IMR-90 (cell line): Measurements from ENCODE around the gene CYP20A1. TPM values are rescaled to one million over a fixed set of nuclear protein-coding genes. Genes with fewer than 3 reads are reported as not detected.

Source experiments
- ATAC-seq: fragments of 200-7000 bp; cut with Tn5 transposase; 2 replicates; pipeline ENCODE4 v1.9.1; 2020; ENCODE audit warnings: low read depth, mild to moderate bottlenecking, moderate library complexity
- BruUV-seq: library from RNA; stranded (reverse); fragments of 400-500 nt; replicated peaks from 2 replicates; lab custom pipeline; 2021; lab: Mats Ljungman, UMichigan
- CTCF ChIA-PET: fragments of 300-600 bp; formaldehyde crosslinking; extraction: SDS; loops from one replicate; lab custom pipeline; 2021; ENCODE audit warnings: antibody characterized with exemption; lab: Yijun Ruan, JAX
- POLR2A ChIA-PET: fragments of 300-600 bp; sonication (Branson Sonifier 250); formaldehyde crosslinking; loops from one replicate; lab custom pipeline; 2022; ENCODE audit warnings: antibody characterized with exemption; ENCODE audit not compliant: unreplicated experiment; lab: Charles Lee
- DNase-seq: peaks from one replicate; pipeline ENCODE4 v3.0.0; 2013
- H2AFZ ChIP-seq: replicated peaks from 2 replicates; pipeline ENCODE3; 2013; ENCODE audit warnings: low read length, mild to moderate bottlenecking; ENCODE audit not compliant: poor library complexity
- H2AK5ac ChIP-seq: 2 replicates; pipeline ENCODE4 v1.6.1; 2013; ENCODE audit warnings: low read depth, low read length, inconsistent platforms
- H2AK9ac ChIP-seq: replicated peaks from 2 replicates; pipeline ENCODE3; 2013; ENCODE audit warnings: mild to moderate bottlenecking, low read depth, low read length, moderate library complexity; ENCODE audit not compliant: poor library complexity
- H2BK120ac ChIP-seq: 2 replicates; pipeline ENCODE4 v1.6.1; 2013; ENCODE audit warnings: low read depth, low read length, inconsistent platforms
- H2BK15ac ChIP-seq: 3 replicates; pipeline ENCODE4 v1.6.1; 2013; ENCODE audit warnings: low read depth, low read length, inconsistent platforms
- H2BK20ac ChIP-seq: 2 replicates; pipeline ENCODE4 v1.6.1; 2013; ENCODE audit warnings: low read depth, mild to moderate bottlenecking, inconsistent platforms, low read length, moderate library complexity
- H2BK5ac ChIP-seq: 2 replicates; pipeline ENCODE4 v1.6.1; 2013; ENCODE audit warnings: mild to moderate bottlenecking, low read depth, low read length, inconsistent platforms; ENCODE audit not compliant: poor library complexity, severe bottlenecking
- H3K14ac ChIP-seq: replicated peaks from 2 replicates; pipeline ENCODE4 v1.6.1; 2013; ENCODE audit warnings: low read depth, low read length, inconsistent platforms
- H3K18ac ChIP-seq: 2 replicates; pipeline ENCODE4 v1.6.1; 2013; ENCODE audit warnings: low read depth, low read length, control low read depth
- H3K23ac ChIP-seq: 2 replicates; pipeline ENCODE4 v1.6.1; 2013; ENCODE audit warnings: low read depth, low read length, inconsistent platforms
- H3K27ac ChIP-seq: 2 replicates; pipeline ENCODE4 v1.5.1; 2013; ENCODE audit warnings: mild to moderate bottlenecking, control low read depth, low read length; ENCODE audit not compliant: insufficient read depth
- H3K27me3 ChIP-seq: 2 replicates; pipeline ENCODE4 v1.6.1; 2013; ENCODE audit warnings: low read length; ENCODE audit not compliant: control insufficient read depth, insufficient read depth
- H3K36me3 ChIP-seq: 2 replicates; pipeline ENCODE4 v1.6.1; 2013; ENCODE audit warnings: low read length, mixed read lengths; ENCODE audit not compliant: control insufficient read depth, insufficient read depth
- H3K4ac ChIP-seq: 2 replicates; pipeline ENCODE4 v1.6.1; 2013; ENCODE audit warnings: low read depth, low read length, inconsistent platforms
- H3K4me1 ChIP-seq: 2 replicates; pipeline ENCODE4 v1.6.1; 2013; ENCODE audit warnings: low read length, mixed read lengths; ENCODE audit not compliant: control insufficient read depth, insufficient read depth
- H3K4me2 ChIP-seq: 2 replicates; pipeline ENCODE4 v1.6.1; 2013; ENCODE audit warnings: low read depth, mild to moderate bottlenecking, control low read depth, low read length, moderate library complexity
- H3K4me3 ChIP-seq: 2 replicates; pipeline ENCODE4 v1.5.1; 2013; ENCODE audit warnings: low read depth, mild to moderate bottlenecking, control low read depth, low read length, moderate library complexity; ENCODE audit not compliant: insufficient read depth
- H3K56ac ChIP-seq: 2 replicates; pipeline ENCODE4 v1.6.1; 2013; ENCODE audit warnings: low read length, inconsistent platforms; ENCODE audit not compliant: insufficient read depth; ENCODE audit errors: extremely low read depth
- H3K79me1 ChIP-seq, 2 experiments: 2 replicates each; pipeline ENCODE4 v1.6.1; 2013; ENCODE audit warnings: low read length in 2 of 2, inconsistent platforms in 1 of 2, low read depth in 1 of 2
- H3K9ac ChIP-seq: 2 replicates; pipeline ENCODE4 v1.6.1; 2013; ENCODE audit warnings: low read depth, low read length, control low read depth
- H3K9me1 ChIP-seq: 2 replicates; pipeline ENCODE4 v1.6.1; 2013; ENCODE audit warnings: low read length, inconsistent platforms; ENCODE audit not compliant: insufficient read depth
- H3K9me3 ChIP-seq: 2 replicates; pipeline ENCODE4 v1.6.1; 2013; ENCODE audit warnings: low read length; ENCODE audit not compliant: control insufficient read depth, insufficient read depth
- H4K20me1 ChIP-seq: 2 replicates; pipeline ENCODE4 v1.6.1; 2013; ENCODE audit warnings: low read length, inconsistent platforms; ENCODE audit not compliant: insufficient read depth
- H4K5ac ChIP-seq: 2 replicates; pipeline ENCODE4 v1.6.1; 2013; ENCODE audit warnings: mild to moderate bottlenecking, low read depth, low read length, control low read depth
- H4K8ac ChIP-seq, 2 experiments: 2 replicates each; pipeline ENCODE4 v1.6.1; 2013; ENCODE audit warnings: low read depth in 2 of 2, low read length in 2 of 2, control low read depth in 1 of 2, inconsistent platforms in 1 of 2
- H4K91ac ChIP-seq: 2 replicates; pipeline ENCODE4 v1.6.1; 2013; ENCODE audit warnings: low read depth, low read length, inconsistent platforms; ENCODE audit not compliant: insufficient read depth
- BHLHE40 ChIP-seq: fragments of 150-350 bp; IDR thresholded peaks from 2 replicates; pipeline ENCODE4 v1.6.1; 2016; ENCODE audit warnings: mild to moderate bottlenecking, low read depth, low read length
- CEBPB ChIP-seq: IDR thresholded peaks from 2 replicates; pipeline ENCODE4 v1.6.1; 2012; ENCODE audit warnings: low read depth, low read length, improper control_type of control experiment
- CHD1 ChIP-seq: IDR thresholded peaks from 2 replicates; pipeline ENCODE4 v1.6.1; 2012; ENCODE audit warnings: low read depth, low read length, improper control_type of control experiment
- CTCF ChIP-seq: conservative IDR thresholded peaks from 2 replicates; pipeline ENCODE4 v1.5.1; 2012; ENCODE audit warnings: mild to moderate bottlenecking, low read depth, low read length, improper control_type of control experiment
- ELK1 ChIP-seq: fragments of 150-350 bp; IDR thresholded peaks from 2 replicates; pipeline ENCODE4 v1.6.1; 2016; ENCODE audit warnings: low read depth, mild to moderate bottlenecking, low read length, moderate library complexity, borderline replicate concordance
- FOS ChIP-seq: fragments of 150-350 bp; IDR thresholded peaks from 2 replicates; pipeline ENCODE4 v1.6.1; 2016; ENCODE audit warnings: low read depth, low read length
- MAFK ChIP-seq: IDR thresholded peaks from 2 replicates; pipeline ENCODE4 v1.6.1; 2012; ENCODE audit warnings: low read depth, low read length, improper control_type of control experiment
- MAZ ChIP-seq: IDR thresholded peaks from 2 replicates; pipeline ENCODE4 v1.6.1; 2012; ENCODE audit warnings: low read depth, mild to moderate bottlenecking, low read length, improper control_type of control experiment, moderate library complexity, borderline replicate concordance
- MXI1 ChIP-seq: IDR thresholded peaks from 2 replicates; pipeline ENCODE4 v1.6.1; 2012; ENCODE audit warnings: low read depth, mild to moderate bottlenecking, low read length, moderate library complexity, borderline replicate concordance
- NFE2L2 ChIP-seq: fragments of 150-350 bp; IDR thresholded peaks from 2 replicates; pipeline ENCODE4 v1.6.1; 2016; ENCODE audit warnings: low read depth, mild to moderate bottlenecking, low read length
- POLR2A ChIP-seq: IDR thresholded peaks from 2 replicates; pipeline ENCODE4 v1.6.1; 2012; ENCODE audit warnings: mild to moderate bottlenecking, low read depth, low read length
- RAD21 ChIP-seq: IDR thresholded peaks from 2 replicates; pipeline ENCODE4 v1.6.1; 2012; ENCODE audit warnings: low read length, improper control_type of control experiment
- RCOR1 ChIP-seq: IDR thresholded peaks from 2 replicates; pipeline ENCODE4 v1.6.1; 2012; ENCODE audit warnings: mild to moderate bottlenecking, low read length, improper control_type of control experiment; ENCODE audit not compliant: insufficient replicate concordance
- RFX5 ChIP-seq: IDR thresholded peaks from 2 replicates; pipeline ENCODE4 v1.8.0; 2012; ENCODE audit warnings: low read depth, mild to moderate bottlenecking, low read length, moderate library complexity
- SMC3 ChIP-seq: fragments of 150-350 bp; IDR thresholded peaks from 2 replicates; pipeline ENCODE4 v1.6.1; 2016; ENCODE audit warnings: low read depth, mild to moderate bottlenecking, antibody characterized with exemption, low read length, moderate library complexity
- USF2 ChIP-seq: fragments of 150-350 bp; IDR thresholded peaks from 2 replicates; pipeline ENCODE4 v1.6.1; 2017; ENCODE audit warnings: mild to moderate bottlenecking, antibody characterized with exemption, low read length, low read depth
- dilution Hi-C: fragments of 300-500 bp; cut with HindIII; formaldehyde crosslinking; loops from one replicate; pipeline ENCODE4 v1.14.3; 2018; ENCODE audit warnings: low sequenced_read_pairs; ENCODE audit not compliant: unreplicated experiment
- in situ Hi-C: fragments of 300-500 bp; cut with MboI; formaldehyde crosslinking; loops from 3 replicates; pipeline ENCODE4 v1.14.3; 2019; ENCODE audit warnings: low sequenced_read_pairs, inconsistent platforms, mixed read lengths
- intact Hi-C: fragments of 100-400 bp; cut with micrococcal nuclease; formaldehyde crosslinking; loops from 2 replicates; pipeline ENCODE4 v1.10.0; 2022
- polyA plus RNA-seq, 3 experiments: library from polyadenylated mRNA; depleted of rRNA; stranded (reverse); fragments of >200 nt; gene quantifications; 2 replicates each; pipeline ENCODE4 v1.2.3, GENCODE V29; 2012; ENCODE audit warnings: low replicate concordance in 1 of 3
- total RNA-seq: library from RNA; depleted of rRNA; stranded (reverse); fragments of >200 nt; gene quantifications from 2 replicates; pipeline ENCODE4 v1.2.3, GENCODE V29; 2012

The CYP20A1 gene
- total and polyA plus RNA-seq, 2 of the 4 experiments (the other 2 are of a cell fraction) = 7.0 to 16.8 TPM

GRCh38 chr2:203200866-203201265, 38.0 kb upstream of the CYP20A1 start:
- Histone ChIP-seq H4K91ac (no peak overlapping the region), H4K8ac (no peak overlapping the region), H3K27ac (no peak overlapping the region), H3K27me3 (no peaks in the 10 kb centered on the region), H3K79me1 (no peaks in the 10 kb centered on the region), H3K4me2 (no peak overlapping the region), H3K4me1 (no peaks in the 10 kb centered on the region), H4K5ac (no peak overlapping the region), H3K9me1 (no peaks in the 10 kb centered on the region), H2AFZ (no peak overlapping the region), H3K9me3 (no peaks in the 10 kb centered on the region), H3K4me3 (no peak overlapping the region), H2BK15ac (no peak overlapping the region), H3K9ac (no peak overlapping the region), H2AK9ac (no peak overlapping the region), H3K56ac (no peak overlapping the region), H3K36me3 (peaks cover 18% of the 10 kb centered on the region), H3K18ac (no peak overlapping the region), H3K4ac (no peak overlapping the region), H2BK20ac (no peak overlapping the region), H2BK120ac (no peak overlapping the region), H3K14ac (no peak overlapping the region), H2BK5ac (no peak overlapping the region), H3K23ac (no peak overlapping the region), H4K20me1 (no peaks in the 10 kb centered on the region), H2AK5ac (no peak overlapping the region)
- dilution Hi-C loops (no loop called here), in situ Hi-C loops (no loop called here), intact Hi-C loops (no loop called here)
- POLR2A ChIA-PET = no interaction called here
- TF ChIP-seq MAZ = no peak
- no peak for TF ChIP-seq ELK1
- no peak for TF ChIP-seq NFE2L2
- TF ChIP-seq CHD1 = no peak
- no peak for TF ChIP-seq MXI1
- TF ChIP-seq RFX5 = no peak
- no peak for TF ChIP-seq MAFK
- TF ChIP-seq POLR2A = no peak
- TF ChIP-seq CTCF = no peak
- TF ChIP-seq RAD21 = no peak
- no peak for TF ChIP-seq FOS
- TF ChIP-seq RCOR1 = no peak
- no peak for TF ChIP-seq CEBPB
- no peak for TF ChIP-seq SMC3
- no peak for TF ChIP-seq BHLHE40
- TF ChIP-seq USF2 = no peak
- BruUV-seq = no TSS peak
- no peak for DNase-seq
- ATAC-seq = no peak
- CTCF ChIA-PET = no interaction called here
